Sigmoid colon (tissue), 4 donors: ENCODE results near the gene ERVMER34-1.

ENCODE experiments used
- CTCF ChIP-seq, 4 experiments: fragments of 450-650 bp in 3 of 4; fragments of 200-600 bp in 1 of 4; IDR thresholded peaks; one replicate each; pipeline ENCODE4 v1.5.1; 2016 to 2019; ENCODE audit warnings: antibody characterized with exemption in 4 of 4, mild to moderate bottlenecking in 3 of 4, moderate library complexity in 2 of 4
- EP300 ChIP-seq, 4 donors: sonication (generic); formaldehyde crosslinking; IDR thresholded peaks; one replicate each; pipeline ENCODE4 v1.6.1; 2017; ENCODE audit warnings: antibody characterized with exemption in 4 of 4
- POLR2A ChIP-seq, 2 donors: fragments of 450-650 bp; IDR thresholded peaks; one replicate each; pipeline ENCODE4 v1.6.1; 2016; ENCODE audit warnings: antibody characterized with exemption in 2 of 2, mild to moderate bottlenecking in 2 of 2, moderate library complexity in 2 of 2
- POLR2AphosphoS5 ChIP-seq, 4 donors: sonication (generic); formaldehyde crosslinking; IDR thresholded peaks; one replicate each; pipeline ENCODE4 v1.6.1; 2017; ENCODE audit warnings: antibody characterized with exemption in 4 of 4

- TF ChIP-seq CTCF (IDR thresholded peaks at IDR 0.05) (no peak), POLR2AphosphoS5 (IDR thresholded peaks at IDR 0.05) (no peak), EP300 (IDR thresholded peaks at IDR 0.05) (no peak), POLR2A (IDR thresholded peaks at IDR 0.05) (no peak)
Measured at GRCh38 chr4:52716364-52717151, 34.7 kb downstream of the ERVMER34-1 start.
